HCT116 (cell line): ENCODE results near the gene ABCA1. TPM values are rescaled to one million over a fixed set of nuclear protein-coding genes. Genes with fewer than 3 reads are reported as not detected.
"Not testable (repeated sequence)": the region's sequence is repeated elsewhere in the genome, so short reads cannot be mapped to it uniquely, and the experiment has no call there.

Source experiments
- ATAC-seq: fragments of 200-7000 bp; cut with Tn5 transposase; 2 replicates; pipeline ENCODE4 v1.9.1; 2020; ENCODE audit warnings: mild to moderate bottlenecking, moderate library complexity
- BruUV-seq: library from RNA; stranded (reverse); fragments of 400-500 nt; replicated peaks from 2 replicates; lab custom pipeline; 2021; lab: Mats Ljungman, UMichigan
- CTCF ChIA-PET: fragments of 300-600 bp; sonication (Branson Sonifier 250); formaldehyde crosslinking; loops from one replicate; lab custom pipeline; 2021; ENCODE audit warnings: antibody characterized with exemption; lab: Charles Lee
- POLR2A ChIA-PET: fragments of 300-600, 350-600 bp; sonication (Branson Sonifier 250); formaldehyde crosslinking; loops from one replicate; lab custom pipeline; 2021; ENCODE audit warnings: antibody characterized with exemption; lab: Charles Lee
- RAD21 ChIA-PET, 2 experiments: fragments of 300-600 bp; sonication (Branson Sonifier 250); formaldehyde crosslinking; loops; one replicate each; lab custom pipeline; 2023; ENCODE audit warnings: low total read pairs in 2 of 2; ENCODE audit not compliant: uncharacterized antibody in 2 of 2, unreplicated experiment in 2 of 2, low non-redundant PET in 1 of 2; lab: Charles Lee
- DNase-seq: peaks from one replicate; pipeline ENCODE4 v3.0.0-alpha.2; 2010; ENCODE audit warnings: low read depth, low spot score
- H2AFZ ChIP-seq: fragments of 200-600 bp; shearing (Covaris generic), sonication (generic); 2 replicates; pipeline ENCODE4 v1.6.1; 2017; ENCODE audit warnings: low read depth, mixed run types, mixed read lengths, antibody characterized with exemption, low read length; ENCODE audit not compliant: poor library complexity, severe bottlenecking
- H3K27ac ChIP-seq: 2 replicates; pipeline ENCODE4 v1.5.1; 2012; ENCODE audit warnings: low read depth, low read length
- H3K27me3 ChIP-seq: fragments of 200-600 bp; sonication (generic); 2 replicates; pipeline ENCODE4 v1.6.1; 2016; ENCODE audit warnings: mixed run types, low read length, mixed read lengths; ENCODE audit not compliant: insufficient read depth
- H3K36me3 ChIP-seq, 2 experiments: fragments of 200-500 bp in 1 of 2; fragments of 200-600 bp in 1 of 2; sonication (Bioruptor generic) in 1 of 2; sonication (generic) in 1 of 2; 2 replicates each; pipeline versions ENCODE4 v1.5.1 to v1.6.1; 2014 to 2016; ENCODE audit warnings: low read length in 2 of 2, inconsistent platforms in 1 of 2, mixed read lengths in 1 of 2, mixed run types in 1 of 2; ENCODE audit not compliant: insufficient read depth in 2 of 2, control insufficient read depth in 1 of 2
- H3K4me1 ChIP-seq, 2 experiments: fragments of 200-600 bp in 1 of 2; sonication (generic) in 1 of 2; 2 replicates each; pipeline versions ENCODE4 v1.5.1 to v1.6.1; 2012 to 2017; ENCODE audit warnings: low read length in 2 of 2, inconsistent platforms in 1 of 2, mild to moderate bottlenecking in 1 of 2, mixed read lengths in 1 of 2, mixed run types in 1 of 2, moderate library complexity in 1 of 2; ENCODE audit not compliant: insufficient read depth in 2 of 2, control insufficient read depth in 1 of 2
- H3K4me2 ChIP-seq: fragments of 200-600 bp; sonication (generic); 2 replicates; pipeline ENCODE4 v1.6.1; 2017; ENCODE audit warnings: mixed run types, low read length, mixed read lengths
- H3K4me3 ChIP-seq, 2 experiments: fragments of 200-600 bp in 1 of 2; sonication (generic) in 1 of 2; replicated peaks in 1 of 2; 2 replicates each; pipeline ENCODE4 v1.5.1; 2011 to 2016; ENCODE audit warnings: low read length in 2 of 2, control low read depth in 1 of 2, low read depth in 1 of 2, mild to moderate bottlenecking in 1 of 2, mixed read lengths in 1 of 2, mixed run types in 1 of 2
- H3K79me2 ChIP-seq: fragments of 200-600 bp; sonication (generic); 2 replicates; pipeline ENCODE4 v1.6.1; 2017; ENCODE audit warnings: mild to moderate bottlenecking, mixed run types, low read length, moderate library complexity, mixed read lengths; ENCODE audit not compliant: insufficient read depth
- H3K9ac ChIP-seq: fragments of 200-600 bp; sonication (generic); 2 replicates; pipeline ENCODE4 v1.6.1; 2016; ENCODE audit warnings: low read length, mixed read lengths
- H3K9me2 ChIP-seq: fragments of 200-600 bp; sonication (generic), shearing (Covaris generic); 2 replicates; pipeline ENCODE4 v1.6.1; 2017; ENCODE audit warnings: mixed run types, mild to moderate bottlenecking, moderate library complexity; ENCODE audit not compliant: insufficient read depth
- H3K9me3 ChIP-seq, 2 experiments: fragments of 200-500 bp in 1 of 2; fragments of 200-600 bp in 1 of 2; sonication (Bioruptor generic) in 1 of 2; sonication (generic) in 1 of 2; 2 replicates each; pipeline ENCODE4 v1.6.1; 2014 to 2017; ENCODE audit warnings: low read length in 2 of 2, mixed read lengths in 2 of 2, inconsistent platforms in 1 of 2, low read depth in 1 of 2, mild to moderate bottlenecking in 1 of 2, mixed run types in 1 of 2, moderate library complexity in 1 of 2; ENCODE audit not compliant: control insufficient read depth in 1 of 2, insufficient read depth in 1 of 2
- H4K20me1 ChIP-seq: fragments of 200-600 bp; sonication (generic), shearing (Covaris generic); 2 replicates; pipeline ENCODE4 v1.6.1; 2017; ENCODE audit warnings: mixed run types, mild to moderate bottlenecking, moderate library complexity; ENCODE audit not compliant: insufficient read depth
- ATF3 ChIP-seq: IDR thresholded peaks from 2 replicates; pipeline ENCODE4 v1.6.1; 2012
- CEBPB ChIP-seq: IDR thresholded peaks from 2 replicates; pipeline ENCODE4 v1.6.1; 2012; ENCODE audit warnings: low read depth
- CTCF ChIP-seq, 3 experiments: fragments of 200-600 bp in 1 of 3; sonication (generic) in 1 of 3; IDR thresholded peaks in 2 of 3; conservative IDR thresholded peaks in 1 of 3; 2 replicates each; pipeline ENCODE4 v1.5.1; 2012 to 2017; ENCODE audit warnings: low read depth in 2 of 3, low read length in 2 of 3, antibody characterized with exemption in 1 of 3, borderline replicate concordance in 1 of 3, control low read depth in 1 of 3, mild to moderate bottlenecking in 1 of 3, mixed read lengths in 1 of 3, mixed run types in 1 of 3, moderate library complexity in 1 of 3; ENCODE audit not compliant: insufficient read depth in 1 of 3
- EGR1 ChIP-seq: IDR thresholded peaks from 2 replicates; pipeline ENCODE4 v1.6.1; 2012; ENCODE audit warnings: low read depth
- ELF1 ChIP-seq: IDR thresholded peaks from 2 replicates; pipeline ENCODE4 v1.6.1; 2012; ENCODE audit warnings: low read depth, borderline replicate concordance
- JUND ChIP-seq: IDR thresholded peaks from 2 replicates; pipeline ENCODE4 v1.6.1; 2012
- MAX ChIP-seq: IDR thresholded peaks from 2 replicates; pipeline ENCODE4 v1.6.1; 2012
- POLR2A ChIP-seq: IDR thresholded peaks from 2 replicates; pipeline ENCODE4 v1.7.0; 2011; ENCODE audit warnings: borderline replicate concordance; ENCODE audit not compliant: insufficient read depth, insufficient read length; ENCODE audit errors: extremely low read depth
- POLR2AphosphoS5 ChIP-seq: IDR thresholded peaks from 2 replicates; pipeline ENCODE4 v1.6.1; 2011; ENCODE audit warnings: mild to moderate bottlenecking, low read depth, low read length, moderate library complexity
- REST ChIP-seq: IDR thresholded peaks from 2 replicates; pipeline ENCODE4 v1.6.1; 2012; ENCODE audit warnings: low read depth
- SRF ChIP-seq: IDR thresholded peaks from 2 replicates; pipeline ENCODE4 v1.6.1; 2012; ENCODE audit warnings: low read depth
- ZFX ChIP-seq: fragments of 450-650 bp; IDR thresholded peaks from 2 replicates; pipeline ENCODE4 v1.6.1; 2017
- ZNF274 ChIP-seq: fragments of 200-500 bp; sonication (Bioruptor generic); IDR thresholded peaks from 2 replicates; pipeline ENCODE4 v1.6.1; 2014; ENCODE audit warnings: mild to moderate bottlenecking, low read depth, low read length, inconsistent platforms
- intact Hi-C: fragments of 100-400 bp; cut with micrococcal nuclease; formaldehyde crosslinking; loops from 2 replicates; pipeline ENCODE4 v1.10.0; 2022
- total RNA-seq: library from RNA; stranded (reverse); gene quantifications from one replicate; pipeline ENCODE4 v1.2.1, GENCODE V29; 2021; ENCODE audit not compliant: unreplicated experiment

ABCA1 gene
- total RNA-seq, 1 experiment from 2014 or later: 0.89 TPM

GRCh38 chr9:104933091-104933490, 5.1 kb upstream of the ABCA1 start:
- H2AFZ ChIP-seq, H3K9me2 ChIP-seq, DNase-seq, H3K9ac ChIP-seq, H3K4me3 ChIP-seq, RAD21 ChIA-PET, H4K20me1 ChIP-seq, H3K79me2 ChIP-seq, H3K4me1 ChIP-seq, BruUV-seq, H3K9me3 ChIP-seq, H3K4me2 ChIP-seq, H3K27me3 ChIP-seq, ATAC-seq, H3K27ac ChIP-seq, intact Hi-C loops, H3K36me3 ChIP-seq: not testable (repeated sequence)
- ChIA-PET CTCF (interaction anchor here (0.7 kb wide), 1 partner anchor 321 kb away, joined by 3 read pairs; no protein-coding TSS in a partner anchor), POLR2A (interaction anchor here (0.6 kb wide), 1 partner anchor 40 kb away, joined by 5 read pairs; no protein-coding TSS in a partner anchor)

- Histone ChIP-seq H4K20me1 (no peaks in the 10 kb centered on the region), H3K4me2 (no peak overlapping the region), H3K9me2 (no peaks in the 10 kb centered on the region), H3K9me3 (no peaks in the 10 kb centered on the region), H3K36me3 (no peaks in the 10 kb centered on the region), H3K4me3 (no peak overlapping the region), H3K79me2 (no peaks in the 10 kb centered on the region), H3K4me1 (peaks cover 0 to 13% of the 10 kb centered on the region in 2 experiments; a peak in 3 of 4 replicates), H2AFZ (no peak overlapping the region), H3K27me3 (no peaks in the 10 kb centered on the region), H3K27ac (no peak overlapping the region), H3K9ac (no peak overlapping the region)
- intact Hi-C loops: no loop called here
- POLR2A ChIA-PET: no interaction called here
- ATAC-seq (no peak), DNase-seq (no peak)
- BruUV-seq: no TSS peak
- CTCF ChIA-PET: no interaction called here
- RAD21 ChIA-PET: no interaction called here
- TF ChIP-seq MAX (no peak), POLR2AphosphoS5 (no peak), ELF1 (no peak), JUND (no peak), SRF (no peak), ZNF274 (no peak), REST (no peak), CEBPB (no peak), POLR2A (no peak), ATF3 (no peak), EGR1 (no peak), ZFX (no peak), CTCF (IDR thresholded peaks at IDR 0.05 in 2 of 3, conservative IDR thresholded peaks at IDR 0.05 in 1 of 3; ENCODE audit: borderline replicate concordance in 1 of 3, insufficient read depth in 1 of 3, low read depth in 2 of 3, low read length in 2 of 3) (no peak)
Measured at GRCh38 chr9:104931256-104931655, 3.3 kb upstream of the ABCA1 start.
